H1 (cell line): ENCODE measurements around the gene NF1. TPM values are rescaled to one million over a fixed set of nuclear protein-coding genes. Genes with fewer than 3 reads are reported as not detected.

Experiments
- BRCA1 ChIP-seq: IDR thresholded peaks from 2 replicates; pipeline ENCODE4 v1.6.1; 2012; ENCODE audit warnings: low read depth, low read length, improper control_type of control experiment
- CHD7 ChIP-seq: fragments of 300-600 bp; sonication (generic); IDR thresholded peaks from 2 replicates; pipeline ENCODE4 v1.7.1; 2012; ENCODE audit warnings: low read length, moderate library complexity, mild to moderate bottlenecking, inconsistent platforms; ENCODE audit not compliant: insufficient replicate concordance
- EZH2 ChIP-seq: fragments of 200-600 bp; sonication (generic); IDR thresholded peaks from 2 replicates; pipeline ENCODE4 v1.7.1; 2012; ENCODE audit warnings: low read depth, mild to moderate bottlenecking, moderate library complexity, low read length, inconsistent platforms; ENCODE audit not compliant: severe bottlenecking
- GTF2F1 ChIP-seq: IDR thresholded peaks from 2 replicates; pipeline ENCODE4 v1.6.1; 2012; ENCODE audit warnings: low read depth, low read length, improper control_type of control experiment, borderline replicate concordance
- PHF8 ChIP-seq: fragments of 200-600 bp; sonication (generic); conservative IDR thresholded peaks from 2 replicates; pipeline ENCODE4 v1.7.1; 2012; ENCODE audit warnings: low read depth, mild to moderate bottlenecking, inconsistent platforms, low read length, moderate library complexity
- RBBP5 ChIP-seq: IDR thresholded peaks from 2 replicates; pipeline ENCODE4 v1.7.1; 2012; ENCODE audit warnings: low read depth, mild to moderate bottlenecking, inconsistent platforms, low read length, moderate library complexity, borderline replicate concordance
- SIN3A ChIP-seq, 2 experiments: IDR thresholded peaks in 1 of 2; conservative IDR thresholded peaks in 1 of 2; 2 replicates each; pipeline ENCODE4 v1.6.1; 2011 to 2012; ENCODE audit warnings: low read length in 2 of 2, improper control_type of control experiment in 1 of 2, low read depth in 1 of 2, mild to moderate bottlenecking in 1 of 2
- SUZ12 ChIP-seq: fragments of 200-600 bp; sonication (generic); IDR thresholded peaks from 2 replicates; pipeline ENCODE4 v1.6.1; 2012; ENCODE audit warnings: mild to moderate bottlenecking, inconsistent platforms, low read length, moderate library complexity, mixed read lengths
- TAF7 ChIP-seq: optimal IDR thresholded peaks from 2 replicates; pipeline ENCODE3; 2011; ENCODE audit warnings: low read depth, mild to moderate bottlenecking, inconsistent platforms, low read length, moderate library complexity, borderline replicate concordance
- polyA plus RNA-seq, 7 experiments: library from polyadenylated mRNA; depleted of rRNA in 3 of 7; stranded (reverse) in 5 of 7; unstranded in 2 of 7; fragments of >200 nt in 5 of 7; fragments of 200-250 nt in 2 of 7; gene quantifications; 1 replicate in 5 of 7; 2 replicates in 1 of 7; 4 replicates in 1 of 7; pipeline versions ENCODE4 v1.2.1 to v1.2.3, GENCODE V29; 2011 to 2013; ENCODE audit warnings: missing spikeins in 2 of 7, mixed read lengths in 2 of 7
- total RNA-seq: library from RNA; stranded (reverse); fragmentation: NEBNext Ultra II Directional; extraction: Animal tissue kit (Norgen Biotek cat#: 25700); gene quantifications from 2 replicates; pipeline ENCODE4 v1.2.1, GENCODE V29; 2021

The NF1 gene
- total and polyA plus RNA-seq, 2 of the 8 experiments (the other 6 are each of a cell fraction or from before 2014, with no cell fraction given), result 19.3 to 29.6 TPM

GRCh38 chr17:31390748-31391495 is 296.1 kb downstream of the NF1 start (continued):
- TF ChIP-seq CHD7 (no peak), EZH2 (peak; percentile 46), TAF7 (no peak), PHF8 (no peak), SUZ12 (no peak), SIN3A (conservative IDR thresholded peaks at IDR 0.05 in 1 of 2, IDR thresholded peaks at IDR 0.05 in 1 of 2; ENCODE audit: low read depth in 1 of 2, low read length in 2 of 2) (0 out of 4 replicates have a peak, but pooled peaks of 1 of the 2 experiments have one; percentile 28), GTF2F1 (no peak), RBBP5 (0 out of 2 replicates have a peak, but pooled peaks have one; percentile 36), BRCA1 (no peak)
